GM12873 (cell line): Measurements from ENCODE around the gene RBPJ.
A peak's percentile ranks its signal among the peaks of the same experiment; 100 is the strongest.

Source experiments
- TF ChIP-seq, protein P1 (sequence below): IDR thresholded peaks from 2 replicates; pipeline ENCODE4 v1.5.1; 2012; ENCODE audit warnings: low read depth, mild to moderate bottlenecking, moderate library complexity, low read length, control low read depth; ENCODE audit not compliant: insufficient read depth; ENCODE audit errors: missing control alignments

Gene RBPJ

DNA sequence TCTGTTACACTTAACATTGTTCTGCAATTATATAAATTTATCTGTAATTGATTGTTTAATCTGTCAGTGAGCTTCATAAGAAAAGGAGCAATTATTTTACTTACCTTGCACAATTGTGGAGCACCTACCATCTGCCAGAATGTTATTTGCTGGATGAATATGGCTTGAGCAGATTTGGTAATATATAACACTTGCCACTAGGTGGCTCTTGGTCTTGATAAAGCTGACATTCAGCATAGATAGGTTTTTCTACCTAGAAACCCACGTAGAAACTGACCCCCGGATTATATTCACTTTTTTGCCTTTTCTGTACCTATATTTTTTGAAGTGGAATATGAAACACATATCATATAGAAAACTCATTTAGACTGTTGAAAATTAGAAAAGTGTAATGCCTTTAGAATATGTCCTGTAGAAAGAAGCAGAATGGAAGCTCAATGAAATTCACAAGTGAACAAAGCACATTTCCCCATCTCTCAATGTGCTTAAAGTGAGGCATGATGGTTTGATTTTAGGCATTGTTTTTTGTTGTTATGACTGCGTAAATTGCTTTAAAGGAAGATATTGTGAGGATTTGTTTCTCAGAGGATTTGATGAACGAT is 9.5 kb downstream of the RBPJ start:
- TF ChIP-seq, protein P1, sequence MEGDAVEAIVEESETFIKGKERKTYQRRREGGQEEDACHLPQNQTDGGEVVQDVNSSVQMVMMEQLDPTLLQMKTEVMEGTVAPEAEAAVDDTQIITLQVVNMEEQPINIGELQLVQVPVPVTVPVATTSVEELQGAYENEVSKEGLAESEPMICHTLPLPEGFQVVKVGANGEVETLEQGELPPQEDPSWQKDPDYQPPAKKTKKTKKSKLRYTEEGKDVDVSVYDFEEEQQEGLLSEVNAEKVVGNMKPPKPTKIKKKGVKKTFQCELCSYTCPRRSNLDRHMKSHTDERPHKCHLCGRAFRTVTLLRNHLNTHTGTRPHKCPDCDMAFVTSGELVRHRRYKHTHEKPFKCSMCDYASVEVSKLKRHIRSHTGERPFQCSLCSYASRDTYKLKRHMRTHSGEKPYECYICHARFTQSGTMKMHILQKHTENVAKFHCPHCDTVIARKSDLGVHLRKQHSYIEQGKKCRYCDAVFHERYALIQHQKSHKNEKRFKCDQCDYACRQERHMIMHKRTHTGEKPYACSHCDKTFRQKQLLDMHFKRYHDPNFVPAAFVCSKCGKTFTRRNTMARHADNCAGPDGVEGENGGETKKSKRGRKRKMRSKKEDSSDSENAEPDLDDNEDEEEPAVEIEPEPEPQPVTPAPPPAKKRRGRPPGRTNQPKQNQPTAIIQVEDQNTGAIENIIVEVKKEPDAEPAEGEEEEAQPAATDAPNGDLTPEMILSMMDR, result peak; percentile 64

DNA sequence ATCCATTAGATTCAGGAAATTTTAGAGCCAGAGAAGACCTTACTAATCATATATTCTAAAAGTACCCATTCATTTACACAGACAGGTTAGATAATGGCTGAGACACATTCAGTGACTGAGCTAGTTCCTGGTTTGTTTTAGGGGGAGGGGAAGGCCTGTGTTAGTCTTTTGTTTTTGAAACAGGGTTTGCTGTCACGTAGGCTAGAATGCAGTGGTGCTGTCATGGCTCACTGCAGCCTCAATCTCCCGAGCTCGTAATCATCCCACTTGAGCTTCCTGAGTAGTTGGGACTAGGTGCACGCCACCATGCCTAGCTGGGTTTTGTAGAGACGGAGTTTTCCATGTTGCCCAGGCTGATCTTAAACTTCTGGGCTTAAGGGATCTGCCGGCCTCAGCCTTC is 10.1 kb downstream of the RBPJ start:
- TF ChIP-seq, protein P1, result no peak

DNA sequence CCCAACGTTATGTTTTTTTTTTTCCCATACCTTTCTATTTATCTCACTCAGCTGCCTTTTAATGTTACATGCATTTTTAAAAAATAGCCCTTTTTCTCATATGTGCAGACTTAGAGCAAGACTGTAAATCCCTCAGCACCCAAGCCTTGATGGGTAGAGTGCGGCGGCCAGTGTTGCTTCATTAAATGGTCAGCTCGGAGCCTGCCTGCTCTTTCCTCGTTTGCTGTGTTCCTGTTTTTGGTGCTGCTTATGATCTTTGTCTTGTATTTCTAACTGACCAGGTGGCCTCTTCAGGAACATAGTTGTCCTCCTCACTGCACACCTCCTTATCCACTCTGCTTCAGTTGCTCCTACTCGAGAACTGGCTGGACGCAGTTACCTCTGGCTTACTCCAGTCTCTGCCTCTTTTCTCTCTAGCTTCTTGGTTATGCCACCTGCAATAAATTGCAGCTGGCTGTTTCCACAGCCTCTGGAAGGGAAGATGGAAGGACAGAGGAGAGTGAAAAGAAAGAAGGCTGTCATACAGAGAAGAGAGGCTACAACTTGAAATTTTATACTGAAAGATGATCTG is 10.7 kb downstream of the RBPJ start:
- TF ChIP-seq, protein P1, result no peak

DNA sequence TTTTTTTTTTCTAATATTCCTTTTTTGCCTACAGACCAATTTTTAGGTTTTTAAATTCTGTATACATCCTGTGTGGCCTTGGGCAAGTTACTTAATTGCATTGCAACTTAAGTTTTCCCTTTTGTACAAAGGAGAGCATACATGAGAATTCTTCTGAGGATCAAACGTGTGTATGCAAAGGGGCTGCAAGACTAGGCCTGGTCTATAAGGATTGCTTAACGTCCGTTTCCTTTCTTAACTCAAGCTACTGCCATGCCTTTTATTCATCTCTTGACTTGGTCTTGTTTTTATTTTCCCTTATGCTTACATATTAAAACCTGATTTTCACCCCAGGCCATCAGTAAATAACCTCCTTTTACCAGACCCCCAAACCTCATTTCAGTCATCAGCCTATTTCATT is 13.6 kb downstream of the RBPJ start:
- TF ChIP-seq, protein P1, result no peak

DNA sequence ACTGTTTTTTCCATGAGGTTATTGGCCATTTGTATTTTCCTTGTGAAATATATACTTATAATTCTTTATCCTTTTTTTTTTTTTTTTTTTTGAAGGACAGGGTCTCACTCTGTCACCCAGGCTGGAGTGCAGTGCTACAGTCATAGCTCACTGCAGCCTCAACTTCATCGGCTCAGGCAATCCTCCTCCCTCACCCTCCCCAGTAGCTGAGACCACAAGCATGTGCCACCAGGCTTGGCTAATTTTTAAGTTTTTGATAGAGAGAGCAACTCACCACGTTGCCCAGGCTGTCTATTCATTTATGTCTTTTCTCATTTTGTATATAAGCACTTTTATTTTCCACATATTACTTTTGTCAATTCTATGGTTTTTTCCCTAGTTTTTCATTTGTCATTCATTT is 16.8 kb downstream of the RBPJ start:
- TF ChIP-seq, protein P1, result no peak

DNA sequence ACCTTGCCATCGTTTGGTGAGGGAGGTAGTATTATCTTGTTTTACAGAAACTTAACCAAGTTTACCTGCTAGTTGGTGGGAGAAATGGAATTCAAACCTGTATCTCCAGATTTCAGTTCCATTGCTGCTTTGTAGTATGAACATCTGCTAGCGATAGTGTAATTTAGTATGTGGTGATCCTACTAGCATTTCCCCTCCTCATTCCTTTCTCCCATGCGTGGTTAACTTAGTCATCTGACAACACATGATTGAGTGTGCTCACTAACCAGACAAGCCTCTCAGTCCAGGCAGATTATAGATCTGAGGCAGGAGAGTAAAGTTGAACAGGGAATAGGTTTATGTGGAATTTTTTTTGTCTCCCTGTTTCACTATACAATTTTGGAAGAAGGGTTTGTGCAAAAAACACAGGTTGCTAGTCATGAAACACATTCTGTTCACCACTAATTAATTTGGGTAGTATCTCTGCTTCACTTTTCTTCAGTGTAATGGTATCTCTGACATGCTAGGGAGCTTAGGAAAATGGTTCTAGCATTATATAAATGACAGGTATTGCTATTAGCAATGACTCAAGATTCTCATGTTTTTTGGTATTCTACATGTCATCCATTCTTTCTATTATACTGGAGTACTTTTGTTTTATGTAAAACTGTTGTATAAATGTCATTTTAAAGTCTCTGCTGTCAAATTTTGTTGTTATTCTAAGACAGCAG is 21.7 kb downstream of the RBPJ start:
- TF ChIP-seq, protein P1, result no peak

DNA sequence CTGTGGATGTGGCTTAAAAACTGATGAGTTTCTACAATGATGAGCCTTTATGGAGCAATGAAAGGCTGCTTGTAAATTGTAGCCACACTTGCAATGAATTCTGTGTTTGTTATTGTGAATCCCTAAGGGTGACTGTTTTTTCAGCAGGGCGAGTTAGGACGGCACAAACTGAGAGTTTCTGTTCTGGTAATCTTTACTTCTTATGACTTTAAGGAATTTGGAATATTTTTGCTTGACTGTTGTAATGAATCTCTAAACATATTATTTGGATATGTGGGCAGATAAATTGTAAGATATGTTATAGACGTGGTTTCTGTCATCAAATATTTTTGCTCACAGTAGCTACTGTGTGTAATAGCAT is 22.2 kb downstream of the RBPJ start:
- TF ChIP-seq, protein P1, result no peak
